Upper lobe of left lung (tissue), 4 donors: ENCODE measurements around the gene SLC25A29.

ENCODE experiments used
- EP300 ChIP-seq, 4 donors: sonication (generic); formaldehyde crosslinking; IDR thresholded peaks; one replicate each; pipeline ENCODE4 v1.5.1; 2017; ENCODE audit warnings: antibody characterized with exemption in 4 of 4, control low read depth in 2 of 4
- POLR2AphosphoS5 ChIP-seq, 2 donors: sonication (generic); formaldehyde crosslinking; IDR thresholded peaks; one replicate each; pipeline ENCODE4 v1.5.1; 2017; ENCODE audit warnings: antibody characterized with exemption in 2 of 2
- TF ChIP-seq, protein P1 (sequence below), 6 experiments: fragments of 450-650 bp in 4 of 6; fragments of 200-600 bp in 2 of 6; sonication (generic) in 2 of 6; IDR thresholded peaks; one replicate each; pipeline ENCODE4 v1.5.1; 2016 to 2019; ENCODE audit warnings: antibody characterized with exemption in 6 of 6

DNA sequence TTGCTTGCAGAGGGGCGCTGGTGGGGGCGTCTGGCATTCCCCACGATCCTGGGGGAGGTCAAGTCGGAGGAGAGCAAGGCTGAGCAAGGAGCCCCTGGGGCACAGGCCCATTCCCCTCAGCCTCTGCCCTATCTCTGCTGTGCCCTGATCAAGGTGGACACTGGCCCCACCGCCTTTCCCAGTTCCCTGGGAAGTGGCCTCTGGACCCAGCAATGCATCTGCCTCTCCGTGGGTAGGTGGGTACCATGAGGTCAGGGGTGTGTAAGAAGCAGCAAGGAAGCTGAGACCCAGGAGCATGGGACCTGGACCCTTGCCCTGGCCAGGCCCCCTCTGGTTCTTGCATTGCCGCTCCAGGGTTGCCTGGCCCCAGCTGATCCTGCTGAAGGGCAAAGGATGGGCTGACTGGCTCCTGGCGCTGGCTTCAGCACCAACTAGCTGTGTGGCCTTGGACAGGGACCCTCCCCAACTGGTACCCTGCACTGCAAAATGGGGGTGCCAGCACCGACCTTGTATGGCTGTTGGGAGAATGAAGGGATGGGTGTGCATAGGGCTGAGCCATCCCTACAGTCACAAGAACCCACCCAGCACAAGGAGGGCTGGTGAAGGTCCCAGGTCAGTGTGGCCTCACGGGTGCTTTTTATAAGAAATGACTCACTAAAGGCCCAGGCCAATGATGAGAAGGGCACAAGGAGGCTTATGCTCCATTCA is 19.6 kb downstream of the SLC25A29 start:
- TF ChIP-seq, protein P1, sequence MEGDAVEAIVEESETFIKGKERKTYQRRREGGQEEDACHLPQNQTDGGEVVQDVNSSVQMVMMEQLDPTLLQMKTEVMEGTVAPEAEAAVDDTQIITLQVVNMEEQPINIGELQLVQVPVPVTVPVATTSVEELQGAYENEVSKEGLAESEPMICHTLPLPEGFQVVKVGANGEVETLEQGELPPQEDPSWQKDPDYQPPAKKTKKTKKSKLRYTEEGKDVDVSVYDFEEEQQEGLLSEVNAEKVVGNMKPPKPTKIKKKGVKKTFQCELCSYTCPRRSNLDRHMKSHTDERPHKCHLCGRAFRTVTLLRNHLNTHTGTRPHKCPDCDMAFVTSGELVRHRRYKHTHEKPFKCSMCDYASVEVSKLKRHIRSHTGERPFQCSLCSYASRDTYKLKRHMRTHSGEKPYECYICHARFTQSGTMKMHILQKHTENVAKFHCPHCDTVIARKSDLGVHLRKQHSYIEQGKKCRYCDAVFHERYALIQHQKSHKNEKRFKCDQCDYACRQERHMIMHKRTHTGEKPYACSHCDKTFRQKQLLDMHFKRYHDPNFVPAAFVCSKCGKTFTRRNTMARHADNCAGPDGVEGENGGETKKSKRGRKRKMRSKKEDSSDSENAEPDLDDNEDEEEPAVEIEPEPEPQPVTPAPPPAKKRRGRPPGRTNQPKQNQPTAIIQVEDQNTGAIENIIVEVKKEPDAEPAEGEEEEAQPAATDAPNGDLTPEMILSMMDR (IDR thresholded peaks at IDR 0.05): no peak
- TF ChIP-seq POLR2AphosphoS5 (IDR thresholded peaks at IDR 0.05) (no peak), EP300 (IDR thresholded peaks at IDR 0.05) (no peak)
